A204.1 (cell line): ENCODE measurements around the gene LPAR1.
"Not testable (repeated sequence)": the region's sequence is repeated elsewhere in the genome, so short reads cannot be mapped to it uniquely, and the experiment has no call there.

Experiments
- FAIRE-seq: peaks from 2 replicates; lab custom pipeline; 2012; peaks lifted over from hg19 to GRCh38; lab: Jason Lieb, UNC

The LPAR1 gene

GRCh38 chr9:111038331-111039230, at the start of gene LPAR1:
Gene LPAR1, minus strand, starts transcription at chr9:111038470. Its CDS starts 66,353 bp downstream, at chr9:110972117.
- FAIRE-seq, result no peak

- no peak for FAIRE-seq
Observed at GRCh38 chr9:111078391-111079038, 40.2 kb upstream of the LPAR1 start.

- FAIRE-seq, result no peak
Observed at GRCh38 chr9:111076519-111076918, 38.2 kb upstream of the LPAR1 start.

- no peak for FAIRE-seq
Observed at GRCh38 chr9:111076042-111076441, 37.8 kb upstream of the LPAR1 start.

- FAIRE-seq, result no peak
Observed at GRCh38 chr9:111074395-111074794, 36.1 kb upstream of the LPAR1 start.

GRCh38 chr9:111069183-111069582, 30.9 kb upstream of the LPAR1 start:
- no peak for FAIRE-seq

- FAIRE-seq, result no peak
Observed at GRCh38 chr9:111068771-111069170, 30.5 kb upstream of the LPAR1 start.

GRCh38 chr9:111068383-111068730, 30.1 kb upstream of the LPAR1 start:
- no peak for FAIRE-seq

- FAIRE-seq, result no peak
Observed at GRCh38 chr9:111066468-111066867, 28.2 kb upstream of the LPAR1 start.

- no peak for FAIRE-seq
Observed at GRCh38 chr9:111065414-111065813, 27.1 kb upstream of the LPAR1 start.

GRCh38 chr9:111064160-111064837, 26.0 kb upstream of the LPAR1 start:
- FAIRE-seq, result no peak

- no peak for FAIRE-seq
Observed at GRCh38 chr9:111063332-111063731, 25.1 kb upstream of the LPAR1 start.

GRCh38 chr9:111058166-111058565, 19.9 kb upstream of the LPAR1 start:
- FAIRE-seq, result no peak

- no peak for FAIRE-seq
Observed at GRCh38 chr9:111056538-111056937, 18.3 kb upstream of the LPAR1 start.

- no peak for FAIRE-seq
Observed at GRCh38 chr9:111052791-111053190, 14.5 kb upstream of the LPAR1 start.

- FAIRE-seq, result no peak
Observed at GRCh38 chr9:111051400-111051799, 13.1 kb upstream of the LPAR1 start.

GRCh38 chr9:111050819-111051218, 12.5 kb upstream of the LPAR1 start:
- no peak for FAIRE-seq

GRCh38 chr9:111047287-111047686, 9.0 kb upstream of the LPAR1 start:
- FAIRE-seq, result not testable (repeated sequence)

GRCh38 chr9:111041902-111042301, 3.6 kb upstream of the LPAR1 start:
- no peak for FAIRE-seq

- FAIRE-seq, result no peak
Observed at GRCh38 chr9:111040494-111040893, 2.2 kb upstream of the LPAR1 start.

- FAIRE-seq, result no peak
Observed at GRCh38 chr9:111039231-111039906, 1.1 kb upstream of the LPAR1 start.

- no peak for FAIRE-seq
Observed at GRCh38 chr9:111037708-111038330, 451 bp downstream of the LPAR1 start.
